Left colon (tissue), 2 donors: Measurements from ENCODE around the gene UROS. TPM values are rescaled to one million over a fixed set of nuclear protein-coding genes. Genes with fewer than 3 reads are reported as not detected.

Experiments used
- microRNA-seq, 2 donors: library from miRNA; unstranded; fragments of <30 nt; microRNA quantifications; one replicate each; pipeline versions ENCODE4 v1.1.0 to v1.2.0, GENCODE V29; 2020
- total RNA-seq, 2 donors: library from RNA; stranded (reverse); fragmentation: NEBNext Ultra II Directional; extraction: Animal tissue kit (Norgen Biotek cat#: 25700); gene quantifications; one replicate each; pipeline ENCODE4 v1.2.1, GENCODE V29; 2021
- donor health status: DM: no; HTN: no; CAD: no.
- donor health status: DM: yes; HTN: yes; CAD: no.

UROS gene
- total RNA-seq, 2 donors from 2014 or later = 21.7 to 30.5 TPM

Small RNA genes within 50 kb of the gene (microRNA-seq; reads per million reads assigned to microRNA genes)
- 4.3 to 5.4 reads per million in 2 donors for gene MIR4484

Other genes starting within 250 kb of the UROS start
- not detected for gene TEX36, start 140.1 kb downstream of the UROS start, total RNA-seq
- gene EDRF1, start 103.5 kb downstream of the UROS start, total RNA-seq = 10 to 100 TPM; 17.9 to 18.2 TPM
- not detected for gene MMP21, start 47.4 kb downstream of the UROS start, total RNA-seq
- gene BCCIP, start 288 bp upstream of the UROS start, total RNA-seq = 10 to 100 TPM; 31.4 to 34.4 TPM
- gene DHX32, start 58.0 kb upstream of the UROS start, total RNA-seq = 10 to 100 TPM; 78.3 to 78.9 TPM
- gene FANK1, start 73.3 kb upstream of the UROS start, total RNA-seq = 1 to 10 TPM; 5.9 to 7.1 TPM